Subcutaneous abdominal adipose tissue (tissue), 5 donors: ENCODE data around the gene TMEM187.

ENCODE experiments used
- H3K27ac ChIP-seq: one replicate; pipeline ENCODE4 v1.7.0; 2013; ENCODE audit warnings: low read depth, mild to moderate bottlenecking, inconsistent platforms, low read length, moderate library complexity
- H3K27me3 ChIP-seq, 5 donors: one replicate each; pipeline ENCODE4 v1.7.0; 2013; ENCODE audit warnings: low read length in 5 of 5, inconsistent platforms in 1 of 5; ENCODE audit not compliant: control insufficient read depth in 5 of 5, insufficient read depth in 4 of 5
- H3K36me3 ChIP-seq, 5 donors: one replicate each; pipeline ENCODE4 v1.7.0; 2013; ENCODE audit warnings: low read length in 5 of 5; ENCODE audit not compliant: control insufficient read depth in 5 of 5, insufficient read depth in 5 of 5
- H3K4me1 ChIP-seq, 5 donors: one replicate each; pipeline ENCODE4 v1.7.0; 2013; ENCODE audit warnings: low read length in 5 of 5, mild to moderate bottlenecking in 3 of 5, moderate library complexity in 1 of 5; ENCODE audit not compliant: control insufficient read depth in 5 of 5, insufficient read depth in 5 of 5
- H3K4me3 ChIP-seq, 5 donors: one replicate each; pipeline ENCODE4 v1.7.0; 2013; ENCODE audit warnings: low read length in 5 of 5, low read depth in 1 of 5
- H3K9ac ChIP-seq, 5 donors: one replicate each; pipeline ENCODE4 v1.7.0; 2013; ENCODE audit warnings: low read length in 5 of 5, mild to moderate bottlenecking in 4 of 5, moderate library complexity in 3 of 5
- H3K9me3 ChIP-seq, 5 donors: one replicate each; pipeline ENCODE4 v1.7.0; 2013; ENCODE audit warnings: low read length in 5 of 5; ENCODE audit not compliant: control insufficient read depth in 5 of 5
- donor health status: healthy.
- donor health status: healthy.
- donor health status: healthy.
- donor health status: healthy.
- donor health status: healthy.

Gene TMEM187

DNA sequence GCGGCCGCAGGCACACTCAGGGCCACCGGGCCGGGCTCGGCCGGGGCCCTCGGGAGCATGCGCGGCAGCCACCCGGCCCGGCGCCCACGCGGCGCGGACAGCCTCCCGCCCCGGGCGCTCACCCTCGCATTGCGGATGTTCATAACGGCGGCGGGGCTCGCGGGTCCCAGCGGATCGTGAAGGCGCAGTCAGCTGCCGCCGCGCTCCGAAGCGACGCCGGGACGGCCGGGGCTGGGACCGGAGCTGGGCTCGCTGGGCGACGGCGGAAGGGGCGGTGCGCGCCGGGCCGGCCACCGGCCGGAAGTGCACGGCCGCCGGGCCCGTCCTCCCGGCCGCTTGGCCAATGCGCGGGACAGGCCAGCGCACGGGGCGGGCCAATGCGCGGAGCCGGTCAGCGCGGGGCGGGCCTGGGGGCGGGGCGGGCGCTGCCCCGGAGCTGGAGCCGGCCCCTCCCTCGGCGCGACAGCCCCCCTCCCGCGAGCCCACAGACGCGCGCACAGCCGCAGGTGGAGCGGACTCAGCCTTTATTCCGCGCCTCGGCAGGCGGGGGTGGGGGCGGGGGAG is 37.7 kb upstream of the TMEM187 start, which contains the start of gene NAA10:
NAA10 (minus strand) TSS at position 276 of the 564 bp plus-strand sequence; CDS start at position 143, 133 bp downstream.
- H3K27me3 ChIP-seq = peaks cover 0 to 16% (median 1%) of the 10 kb centered on the region in 5 donors
- no peaks in the 10 kb centered on the region for H3K9me3 ChIP-seq
- peak within 1 kb of the TSS; percentile 66 to 82 (median 77) for H3K4me3 ChIP-seq
- peaks cover 0 to 22% (median 18%) of the 10 kb centered on the region in 5 donors for H3K4me1 ChIP-seq
- H3K9ac ChIP-seq = peak within 1 kb of the TSS; percentile 26 to 84 (median 74)
- peaks cover 0 to 29% (median 21%) of the 10 kb centered on the region in 5 donors for H3K36me3 ChIP-seq
- no peak within 1 kb of the TSS for H3K27ac ChIP-seq

- Histone ChIP-seq H3K4me3 (peak overlapping the region in 3 of 5 donors; percentile 26 to 56 (median 36)), H3K36me3 (peaks cover 0 to 29% (median 18%) of the 10 kb centered on the region in 5 donors), H3K27ac (no peak overlapping the region), H3K4me1 (peaks cover 0 to 27% (median 18%) of the 10 kb centered on the region in 5 donors), H3K27me3 (peaks cover 0 to 19% (median 3%) of the 10 kb centered on the region in 5 donors), H3K9me3 (no peaks in the 10 kb centered on the region), H3K9ac (no peak overlapping the region)
Observed at GRCh38 chrX:153935326-153935851, 37.2 kb upstream of the TMEM187 start.

DNA sequence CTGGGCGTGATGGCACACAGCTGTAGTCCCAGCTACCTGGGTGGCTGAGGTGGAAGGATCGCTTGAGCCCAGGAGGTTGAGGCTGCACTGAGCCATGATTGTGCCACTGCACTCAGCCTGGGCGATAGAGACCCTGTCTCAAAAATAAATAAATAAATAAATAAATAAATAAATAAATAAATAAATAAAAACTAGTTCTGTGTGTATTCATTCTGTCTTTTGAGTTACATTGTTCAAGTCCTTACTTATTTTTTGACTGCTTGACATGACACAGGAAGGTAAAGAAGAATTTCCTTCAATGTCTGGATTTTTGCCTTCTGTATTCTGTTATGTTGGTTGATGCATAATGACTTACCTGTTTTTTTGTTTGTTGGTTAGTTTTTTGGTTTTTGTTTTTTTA is 35.5 kb upstream of the TMEM187 start:
- H3K27ac ChIP-seq = no peak overlapping the region
- no peak overlapping the region for H3K9ac ChIP-seq
- peaks cover 0 to 19% (median 3%) of the 10 kb centered on the region in 5 donors for H3K27me3 ChIP-seq
- no peaks in the 10 kb centered on the region for H3K9me3 ChIP-seq
- no peak overlapping the region for H3K4me3 ChIP-seq
- peaks cover 0 to 27% (median 18%) of the 10 kb centered on the region in 5 donors for H3K4me1 ChIP-seq
- H3K36me3 ChIP-seq = peaks cover 0 to 12% (median 4%) of the 10 kb centered on the region in 5 donors

GRCh38 chrX:153938226-153938786 is 34.2 kb upstream of the TMEM187 start:
- peaks cover 0 to 8% (median 0%) of the 10 kb centered on the region in 5 donors for H3K36me3 ChIP-seq
- no peak overlapping the region for H3K27ac ChIP-seq
- no peak overlapping the region for H3K9ac ChIP-seq
- H3K27me3 ChIP-seq = peaks cover 0 to 19% (median 5%) of the 10 kb centered on the region in 5 donors
- H3K9me3 ChIP-seq = no peaks in the 10 kb centered on the region
- no peak overlapping the region for H3K4me3 ChIP-seq
- peaks cover 0 to 32% (median 20%) of the 10 kb centered on the region in 5 donors for H3K4me1 ChIP-seq

DNA sequence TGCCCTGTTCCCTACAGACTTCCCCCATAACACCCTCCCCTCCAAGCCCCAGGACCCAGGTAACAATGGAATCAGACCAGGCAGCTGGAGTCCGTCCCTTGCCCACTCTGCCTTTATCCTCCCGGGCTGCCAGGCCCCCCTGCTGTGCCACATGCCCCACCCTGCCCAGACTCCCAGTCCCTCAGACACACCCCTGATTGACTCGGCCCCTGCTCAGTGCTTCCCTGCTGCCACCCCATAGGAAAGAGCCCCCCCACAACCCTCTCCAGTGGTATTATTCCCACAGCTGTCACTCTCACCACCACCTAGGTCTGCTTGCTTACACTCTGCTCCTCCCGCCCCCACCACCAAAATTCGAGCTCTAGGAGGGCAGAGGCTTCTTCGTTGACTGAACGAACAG is 33.0 kb upstream of the TMEM187 start:
- Histone ChIP-seq H3K36me3 (peaks cover 0 to 8% (median 0%) of the 10 kb centered on the region in 5 donors), H3K27me3 (peaks cover 3 to 17% (median 11%) of the 10 kb centered on the region in 5 donors), H3K9me3 (no peaks in the 10 kb centered on the region), H3K27ac (no peak overlapping the region), H3K4me1 (peaks cover 0 to 32% (median 20%) of the 10 kb centered on the region in 5 donors), H3K4me3 (no peak overlapping the region), H3K9ac (no peak overlapping the region)

GRCh38 chrX:153941336-153942252 is 31.0 kb upstream of the TMEM187 start:
- Histone ChIP-seq H3K9me3 (no peaks in the 10 kb centered on the region), H3K27ac (no peak overlapping the region), H3K27me3 (peaks cover 3 to 24% (median 11%) of the 10 kb centered on the region in 5 donors), H3K4me1 (peaks cover 0 to 30% (median 16%) of the 10 kb centered on the region in 5 donors), H3K36me3 (peaks cover 0 to 8% (median 0%) of the 10 kb centered on the region in 5 donors), H3K4me3 (peak overlapping the region in 2 of 5 donors; percentile 27 to 40), H3K9ac (no peak overlapping the region)

DNA sequence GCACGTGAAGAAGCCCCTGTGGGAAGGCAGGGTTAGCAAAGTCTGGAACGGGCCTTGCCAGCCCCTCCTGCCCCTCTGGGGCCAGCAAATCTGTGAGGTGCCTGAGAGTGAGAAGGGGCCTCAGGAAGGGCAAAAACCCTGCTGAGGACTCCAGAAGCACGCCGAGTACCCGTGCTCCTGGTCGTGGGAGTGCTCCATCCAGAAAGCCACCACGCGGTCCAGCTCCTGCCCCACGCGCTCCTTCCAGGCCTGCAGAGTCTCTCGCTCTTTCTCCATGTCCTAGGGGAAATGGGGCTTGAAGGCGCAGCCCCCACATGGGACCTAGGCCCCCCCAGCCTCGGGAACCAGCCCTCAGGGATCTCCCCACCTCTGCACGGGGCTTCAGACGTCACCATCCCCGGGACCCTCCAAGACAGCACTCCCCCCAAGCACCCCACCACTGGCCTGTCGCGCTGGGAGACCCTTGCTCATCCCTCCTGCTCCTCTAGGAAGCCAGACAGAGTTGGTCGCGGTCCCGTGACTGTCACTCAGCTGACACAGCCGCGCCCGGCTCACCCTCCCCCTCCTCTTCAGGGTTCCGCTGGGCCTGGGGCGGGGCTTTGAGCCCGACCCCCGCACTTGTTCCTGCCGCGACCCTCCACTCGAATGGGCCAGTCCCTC is 28.3 kb upstream of the TMEM187 start, which contains the start of gene RENBP:
RENBP (minus strand) TSS at position 504 of the 660 bp plus-strand sequence; CDS start at position 471, 33 bp downstream.
- peaks cover 3 to 21% (median 11%) of the 10 kb centered on the region in 5 donors for H3K27me3 ChIP-seq

GRCh38 chrX:153944800-153945150 is 27.8 kb upstream of the TMEM187 start:
- Histone ChIP-seq H3K4me3 (peak overlapping the region in 1 of 5 donors; percentile 67), H3K9me3 (no peaks in the 10 kb centered on the region), H3K27ac (no peak overlapping the region), H3K9ac (peak overlapping the region in 1 of 5 donors; percentile 45), H3K4me1 (peaks cover 0 to 52% (median 32%) of the 10 kb centered on the region in 5 donors), H3K27me3 (peaks cover 3 to 17% (median 10%) of the 10 kb centered on the region in 5 donors), H3K36me3 (peaks cover 0 to 22% (median 7%) of the 10 kb centered on the region in 5 donors)

More for the DNA sequence above, 28.3 kb upstream of the TMEM187 start, which contains the start of gene RENBP:
- Histone ChIP-seq H3K4me3 (peak within 1 kb of the TSS; percentile 42 to 67 (median 54)), H3K4me1 (peaks cover 0 to 50% (median 27%) of the 10 kb centered on the region in 5 donors), H3K9ac (peak within 1 kb of the TSS in 3 of 5 donors; percentile 51 to 67 (median 58)), H3K9me3 (no peaks in the 10 kb centered on the region), H3K36me3 (peaks cover 0 to 19% (median 4%) of the 10 kb centered on the region in 5 donors), H3K27ac (no peak within 1 kb of the TSS)
